Fibroblast of the aortic adventitia (primary cell): ENCODE measurements around the gene PJA1. TPM values are rescaled to one million over a fixed set of nuclear protein-coding genes. Genes with fewer than 3 reads are reported as not detected.

ENCODE experiments used
- DNase-seq: peaks from one replicate; pipeline ENCODE4 v3.0.0-alpha.2; 2010; ENCODE audit warnings: low read depth
- H3K4me3 ChIP-seq: 2 replicates; pipeline ENCODE4 v1.5.1; 2011; ENCODE audit warnings: low read depth, mild to moderate bottlenecking, control low read depth, low read length, moderate library complexity
- CTCF ChIP-seq: IDR thresholded peaks from 2 replicates; pipeline ENCODE4 v1.5.1; 2011; ENCODE audit warnings: mild to moderate bottlenecking, low read length, control low read depth, inconsistent platforms; ENCODE audit not compliant: insufficient read depth
- total RNA-seq: library from RNA; depleted of rRNA; stranded (reverse); fragments of >200 nt; gene quantifications from 2 replicates; pipeline ENCODE4 v1.2.3, GENCODE V29; 2012; ENCODE audit warnings: low replicate concordance

The PJA1 gene
- total RNA-seq, 1 donor = 15.7 TPM

GRCh38 chrX:69146739-69147138, 18.5 kb downstream of the PJA1 start:
- TF ChIP-seq CTCF = no peak
- no peak overlapping the region for H3K4me3 ChIP-seq
- DNase-seq = no peak

DNA sequence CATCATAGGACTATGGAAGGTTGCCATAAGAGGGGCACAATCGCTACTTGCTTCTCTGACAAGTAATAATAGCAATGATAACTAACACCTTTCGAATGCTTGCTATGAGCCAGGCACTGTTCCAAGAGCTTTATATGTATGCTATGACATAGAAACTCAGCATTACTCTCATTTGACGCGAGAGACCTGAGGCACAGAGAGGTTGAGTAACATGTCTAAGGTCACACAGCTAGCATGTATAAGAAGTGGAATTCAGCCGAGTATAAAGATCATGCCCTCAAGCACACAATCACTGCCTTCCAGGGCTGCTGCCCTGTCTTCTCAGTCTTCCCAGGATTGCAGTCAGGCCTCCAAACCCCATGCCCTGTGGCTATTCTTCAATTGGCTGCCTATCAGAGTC, 19.5 kb downstream of the PJA1 start:
- TF ChIP-seq CTCF = no peak
- no peak for DNase-seq
- no peak overlapping the region for H3K4me3 ChIP-seq

DNA sequence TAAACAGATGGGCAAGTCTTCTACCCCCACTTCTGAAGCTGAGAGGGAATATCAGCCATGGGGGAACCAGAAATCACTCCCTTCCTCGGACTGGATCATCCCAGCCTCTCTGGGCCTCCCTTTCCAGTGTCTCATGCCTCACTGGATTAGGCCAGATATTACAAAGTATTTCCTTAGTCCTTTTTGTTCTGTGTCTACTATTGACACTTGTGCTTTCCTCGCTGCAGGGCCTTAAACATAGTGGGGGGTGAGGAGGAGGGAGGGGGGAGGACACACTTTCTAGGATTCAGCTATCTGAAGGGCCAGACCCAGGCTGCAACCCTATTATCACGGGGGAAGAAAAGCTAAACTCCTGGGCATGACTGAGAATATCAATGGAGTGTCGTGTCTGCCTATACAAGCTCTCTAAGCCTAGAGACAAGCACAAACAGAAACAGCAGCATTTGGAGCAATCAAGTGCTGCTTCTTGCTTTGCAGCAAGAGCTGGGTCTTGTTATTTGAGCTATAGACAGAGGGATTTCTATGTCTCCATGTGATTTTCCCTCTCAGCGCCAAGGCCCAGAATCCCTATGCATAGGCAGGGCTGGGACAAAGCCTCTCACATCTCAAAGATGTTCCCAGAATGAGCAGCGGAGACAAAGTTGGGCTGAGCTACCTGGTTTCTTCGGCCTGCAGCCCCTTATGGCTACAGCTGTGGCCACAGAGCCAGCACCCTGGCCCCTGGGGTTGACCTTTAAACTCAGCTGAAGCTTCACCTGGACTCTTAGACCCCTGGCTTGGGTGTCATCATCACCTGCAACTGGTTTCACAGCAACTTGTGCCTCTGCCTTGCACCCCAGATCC, 20.2 kb downstream of the PJA1 start:
- no peak overlapping the region for H3K4me3 ChIP-seq
- no peak for DNase-seq
- no peak for TF ChIP-seq CTCF

DNA sequence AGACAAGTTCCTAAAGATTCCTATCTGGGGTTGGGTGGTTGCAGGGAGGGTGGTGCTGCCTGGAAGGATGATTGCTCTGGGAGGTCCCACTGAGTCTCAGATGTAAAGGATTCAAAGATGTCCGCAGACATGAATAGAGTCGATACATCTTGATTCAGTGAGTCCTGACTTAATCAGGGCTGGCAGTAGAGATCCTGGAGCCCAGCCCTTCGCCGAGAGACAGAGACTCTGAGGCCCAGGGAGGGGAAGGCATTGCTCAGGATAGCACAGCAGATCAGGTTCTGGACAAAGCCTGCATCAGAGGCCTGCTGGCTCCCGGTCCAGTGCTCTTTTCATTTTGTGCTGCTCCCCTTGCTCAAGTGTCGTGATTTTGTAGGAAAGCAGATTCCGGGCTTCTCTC, 21.7 kb downstream of the PJA1 start:
- no peak for TF ChIP-seq CTCF
- no peak for DNase-seq

DNA sequence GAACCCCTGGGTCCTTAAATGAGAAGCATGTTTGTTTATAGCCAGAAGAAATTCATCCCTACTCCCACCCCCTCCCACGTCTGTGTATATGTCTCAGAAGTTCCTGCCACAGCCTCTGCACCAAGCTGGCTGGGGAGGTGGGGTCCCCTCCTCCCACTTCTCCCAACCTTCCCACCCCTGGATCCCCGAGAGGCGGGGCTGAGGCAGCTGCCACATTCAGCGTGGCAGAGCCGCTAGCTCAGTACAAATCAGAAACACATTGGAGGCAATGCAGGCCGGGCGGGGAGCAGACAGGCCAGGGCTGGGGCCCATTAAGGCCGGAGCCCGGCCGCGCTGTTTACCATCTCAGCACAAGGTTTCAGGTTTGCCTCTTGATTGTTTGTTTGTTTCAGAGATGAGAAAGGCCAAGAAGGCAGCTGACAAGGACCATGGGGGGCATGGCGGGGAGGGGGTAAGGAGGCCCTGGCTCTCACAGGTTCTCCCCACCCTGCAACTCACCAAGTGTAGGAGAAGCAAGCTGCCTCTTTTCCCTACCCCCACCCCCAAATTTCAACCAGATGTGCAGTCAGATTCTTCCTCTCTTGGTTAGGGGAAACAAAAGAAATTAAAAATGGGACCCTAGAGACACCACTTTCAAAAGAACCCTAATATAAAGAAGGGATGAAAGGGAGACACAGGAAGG, 22.3 kb downstream of the PJA1 start:
- H3K4me3 ChIP-seq = no peak overlapping the region
- no peak for TF ChIP-seq CTCF
- DNase-seq = no peak

More for the DNA sequence above, 21.7 kb downstream of the PJA1 start:
- H3K4me3 ChIP-seq = no peak overlapping the region

DNA sequence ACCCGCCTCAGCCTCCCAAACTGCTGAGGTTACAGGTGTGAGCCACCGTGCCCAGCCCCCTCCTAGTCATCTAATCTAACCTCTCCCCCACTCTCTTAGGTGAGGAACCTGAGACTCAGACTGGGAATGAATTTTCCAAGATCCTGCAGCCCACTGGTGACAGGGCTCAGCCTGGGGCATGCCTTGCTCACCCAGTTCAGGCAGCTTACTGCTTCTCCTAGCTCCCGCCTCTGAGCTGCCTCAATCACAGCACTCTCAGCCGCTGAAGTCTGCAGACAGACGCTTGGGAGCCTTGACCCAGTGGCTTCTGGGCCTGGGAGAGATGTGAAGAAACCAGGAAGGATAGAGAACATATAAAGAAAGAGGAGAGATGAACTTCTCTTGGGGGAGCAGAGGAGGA, 24.4 kb downstream of the PJA1 start:
- DNase-seq = no peak
- H3K4me3 ChIP-seq = no peak overlapping the region
- TF ChIP-seq CTCF = no peak
